Stomach (tissue), 9 donors: ENCODE data around the gene BABAM1. TPM values are rescaled to one million over a fixed set of nuclear protein-coding genes. Genes with fewer than 3 reads are reported as not detected.

Experiments
- DNase-seq, 2 donors: peaks; one replicate each; pipeline versions ENCODE4 v3.0.0 to v3.0.0-alpha.2; 2013 to 2019
- H3K27ac ChIP-seq, 5 donors: fragments of 200-600 bp in 4 of 5; sonication (generic) in 4 of 5; one replicate each; pipeline ENCODE4 v1.5.1; 2013 to 2019; ENCODE audit warnings: mild to moderate bottlenecking in 1 of 5, moderate library complexity in 1 of 5
- H3K27me3 ChIP-seq, 3 donors: fragments of 200-600 bp; sonication (generic); one replicate each; pipeline ENCODE4 v1.5.1; 2017 to 2019; ENCODE audit warnings: mixed run types in 1 of 3
- H3K36me3 ChIP-seq, 4 donors: fragments of 200-600 bp; sonication (generic); 1 replicate in 3 of 4; 2 replicates in 1 of 4; pipeline ENCODE4 v1.5.1; 2016 to 2019
- H3K4me1 ChIP-seq, 4 donors: fragments of 200-600 bp; sonication (generic); one replicate each; pipeline ENCODE4 v1.5.1; 2016 to 2019
- H3K4me3 ChIP-seq, 4 donors: fragments of 200-600 bp; sonication (generic) in 3 of 4; one replicate each; pipeline ENCODE4 v1.5.1; 2016 to 2019; ENCODE audit warnings: mild to moderate bottlenecking in 1 of 4
- H3K9me3 ChIP-seq, 4 donors: fragments of 200-600 bp; sonication (generic); one replicate each; pipeline ENCODE4 v1.5.1; 2016 to 2019
- EP300 ChIP-seq: sonication (generic); formaldehyde crosslinking; IDR thresholded peaks from one replicate; pipeline ENCODE4 v1.6.1; 2017; ENCODE audit warnings: antibody characterized with exemption
- POLR2A ChIP-seq, 4 donors: fragments of 450-650 bp; IDR thresholded peaks; one replicate each; pipeline ENCODE4 v1.6.1; 2016; ENCODE audit warnings: antibody characterized with exemption in 4 of 4, control low read depth in 2 of 4, mild to moderate bottlenecking in 1 of 4, moderate library complexity in 1 of 4
- POLR2AphosphoS5 ChIP-seq, 3 donors: sonication (generic); formaldehyde crosslinking; IDR thresholded peaks; one replicate each; pipeline ENCODE4 v1.6.1; 2016; ENCODE audit warnings: antibody characterized with exemption in 3 of 3
- WGBS, 5 donors: extraction: QIAGEN DNeasy Blood & Tissue Kit in 3 of 5; methylation state at CpG; one replicate each; pipeline versions ENCODE4 v1.1.5 to v1.1.7; 2013 to 2018; 5-methylcytosine and 5-hydroxymethylcytosine counted together
- intact Hi-C: fragments of 100-400 bp; cut with DNase I; formaldehyde crosslinking; loops from one replicate; pipeline ENCODE4 v1.15.1; 2023; ENCODE audit warnings: low total_unique reads
- polyA plus RNA-seq, 3 donors: library from polyadenylated mRNA; stranded (reverse); fragments of 200-250 nt; gene quantifications; one replicate each; pipeline ENCODE4 v1.2.3, GENCODE V29; 2013
- total RNA-seq, 5 donors: library from RNA; depleted of rRNA; stranded (reverse); fragments of >200 nt; gene quantifications; one replicate each; pipeline versions ENCODE4 v1.1.0 to v1.2.3, GENCODE V29; 2014 to 2016
- TF ChIP-seq, protein P1 (sequence below), 7 experiments: fragments of 450-650 bp in 4 of 7; fragments of 200-600 bp in 3 of 7; sonication (generic) in 3 of 7; IDR thresholded peaks; one replicate each; pipeline ENCODE4 v1.5.1; 2016 to 2019; ENCODE audit warnings: antibody characterized with exemption in 7 of 7, control low read depth in 2 of 7, mild to moderate bottlenecking in 1 of 7
- donor health status: healthy with polysubstance abuse.
- donor health status: Bipolar disorder and iron deficiency.
- donor health status: healthy.

Gene BABAM1
- total and polyA plus RNA-seq, 8 donors: 26.2 to 146 (median 73.1) TPM

DNA sequence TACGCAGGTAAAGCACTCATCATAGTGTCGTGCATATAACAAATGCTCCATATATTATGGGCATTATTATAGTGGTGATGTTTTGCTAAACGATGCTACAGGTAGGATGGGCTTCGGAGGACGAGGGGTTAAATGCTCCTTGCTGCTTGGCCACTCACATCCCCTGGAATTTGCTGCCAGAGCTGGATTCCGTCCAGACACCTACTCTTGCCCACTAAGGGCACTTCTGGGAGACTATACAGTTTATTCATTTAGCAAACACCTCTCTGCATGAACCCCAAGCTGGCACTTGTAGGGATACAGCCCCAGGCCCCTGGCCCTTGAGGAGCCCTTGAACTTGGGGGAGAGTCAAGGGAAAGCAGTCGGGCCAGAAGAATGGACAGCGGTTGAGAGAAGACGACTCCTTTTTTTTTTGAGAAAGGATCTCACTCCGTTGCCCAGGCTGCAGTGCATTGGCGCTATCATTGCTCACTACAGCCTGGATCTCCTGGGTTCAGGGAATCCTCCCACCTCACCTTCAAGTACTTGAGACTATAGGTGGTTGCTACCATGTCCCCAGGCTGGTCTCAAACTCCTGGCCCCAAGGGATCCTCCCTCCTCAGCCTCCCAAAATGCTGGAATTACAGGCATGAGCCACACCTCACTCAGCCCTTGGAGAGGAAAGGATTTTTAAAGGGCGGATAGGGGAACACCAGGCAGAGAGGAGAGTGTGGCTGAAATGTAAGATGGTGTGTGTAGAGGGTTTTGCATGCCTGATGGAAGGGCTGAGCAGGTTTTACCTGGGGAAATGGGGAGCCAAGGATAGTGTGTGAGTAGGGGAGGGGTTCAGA is 37.4 kb downstream of the BABAM1 start:
- 60 to 66% (median 61%) methylated on average over 12 of the region's 12 CpGs for WGBS, 5 donors
- TF ChIP-seq EP300 (no peak), POLR2AphosphoS5 (IDR thresholded peaks at IDR 0.05) (no peak), POLR2A (IDR thresholded peaks at IDR 0.05) (no peak)
- TF ChIP-seq, protein P1, sequence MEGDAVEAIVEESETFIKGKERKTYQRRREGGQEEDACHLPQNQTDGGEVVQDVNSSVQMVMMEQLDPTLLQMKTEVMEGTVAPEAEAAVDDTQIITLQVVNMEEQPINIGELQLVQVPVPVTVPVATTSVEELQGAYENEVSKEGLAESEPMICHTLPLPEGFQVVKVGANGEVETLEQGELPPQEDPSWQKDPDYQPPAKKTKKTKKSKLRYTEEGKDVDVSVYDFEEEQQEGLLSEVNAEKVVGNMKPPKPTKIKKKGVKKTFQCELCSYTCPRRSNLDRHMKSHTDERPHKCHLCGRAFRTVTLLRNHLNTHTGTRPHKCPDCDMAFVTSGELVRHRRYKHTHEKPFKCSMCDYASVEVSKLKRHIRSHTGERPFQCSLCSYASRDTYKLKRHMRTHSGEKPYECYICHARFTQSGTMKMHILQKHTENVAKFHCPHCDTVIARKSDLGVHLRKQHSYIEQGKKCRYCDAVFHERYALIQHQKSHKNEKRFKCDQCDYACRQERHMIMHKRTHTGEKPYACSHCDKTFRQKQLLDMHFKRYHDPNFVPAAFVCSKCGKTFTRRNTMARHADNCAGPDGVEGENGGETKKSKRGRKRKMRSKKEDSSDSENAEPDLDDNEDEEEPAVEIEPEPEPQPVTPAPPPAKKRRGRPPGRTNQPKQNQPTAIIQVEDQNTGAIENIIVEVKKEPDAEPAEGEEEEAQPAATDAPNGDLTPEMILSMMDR (IDR thresholded peaks at IDR 0.05): no peak
- H3K36me3 ChIP-seq: peaks cover 0 to 17% (median 11%) of the 10 kb centered on the region in 4 donors
- no peaks in the 10 kb centered on the region for H3K9me3 ChIP-seq
- intact Hi-C loops: no loop called here
- DNase-seq: peak in 1 of 2 donors; percentile 53
- H3K4me3 ChIP-seq: peak overlapping the region in 1 of 4 donors; percentile 65
- H3K4me1 ChIP-seq: peaks cover 26 to 78% (median 62%) of the 10 kb centered on the region in 4 donors
- H3K27ac ChIP-seq: peak overlapping the region in 4 of 5 donors; percentile 89 to 92 (median 91)
- no peaks in the 10 kb centered on the region for H3K27me3 ChIP-seq

DNA sequence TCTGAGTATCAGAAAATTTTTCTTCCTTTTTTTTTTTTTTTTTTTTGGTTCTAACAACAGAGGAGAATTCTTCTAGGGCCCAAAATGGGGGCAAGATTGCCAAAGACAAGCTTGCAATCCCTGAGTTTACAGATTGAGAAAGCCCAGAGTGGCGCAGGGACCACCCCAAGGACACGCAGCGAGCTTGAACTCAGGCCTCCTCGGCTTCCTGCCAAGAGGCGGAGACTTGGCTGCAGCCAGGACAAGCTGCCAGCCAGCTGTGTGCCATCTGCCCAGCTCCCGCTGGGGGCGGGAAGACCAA is 37.9 kb downstream of the BABAM1 start:
- Histone ChIP-seq H3K4me1 (peaks cover 30 to 79% (median 67%) of the 10 kb centered on the region in 4 donors), H3K27me3 (no peaks in the 10 kb centered on the region), H3K9me3 (no peaks in the 10 kb centered on the region), H3K36me3 (peaks cover 0 to 14% (median 9%) of the 10 kb centered on the region in 4 donors), H3K4me3 (peak overlapping the region; percentile 65 to 85 (median 78)), H3K27ac (peak overlapping the region; percentile 70 to 92 (median 90))
- no peak for DNase-seq
- TF ChIP-seq POLR2A (IDR thresholded peaks at IDR 0.05) (no peak), EP300 (peak; percentile 36)
- intact Hi-C loops: no loop called here
- 0 to 40% (median 1%) methylated on average over 1 to 7 of the region's 7 CpGs for WGBS, 5 donors

DNA sequence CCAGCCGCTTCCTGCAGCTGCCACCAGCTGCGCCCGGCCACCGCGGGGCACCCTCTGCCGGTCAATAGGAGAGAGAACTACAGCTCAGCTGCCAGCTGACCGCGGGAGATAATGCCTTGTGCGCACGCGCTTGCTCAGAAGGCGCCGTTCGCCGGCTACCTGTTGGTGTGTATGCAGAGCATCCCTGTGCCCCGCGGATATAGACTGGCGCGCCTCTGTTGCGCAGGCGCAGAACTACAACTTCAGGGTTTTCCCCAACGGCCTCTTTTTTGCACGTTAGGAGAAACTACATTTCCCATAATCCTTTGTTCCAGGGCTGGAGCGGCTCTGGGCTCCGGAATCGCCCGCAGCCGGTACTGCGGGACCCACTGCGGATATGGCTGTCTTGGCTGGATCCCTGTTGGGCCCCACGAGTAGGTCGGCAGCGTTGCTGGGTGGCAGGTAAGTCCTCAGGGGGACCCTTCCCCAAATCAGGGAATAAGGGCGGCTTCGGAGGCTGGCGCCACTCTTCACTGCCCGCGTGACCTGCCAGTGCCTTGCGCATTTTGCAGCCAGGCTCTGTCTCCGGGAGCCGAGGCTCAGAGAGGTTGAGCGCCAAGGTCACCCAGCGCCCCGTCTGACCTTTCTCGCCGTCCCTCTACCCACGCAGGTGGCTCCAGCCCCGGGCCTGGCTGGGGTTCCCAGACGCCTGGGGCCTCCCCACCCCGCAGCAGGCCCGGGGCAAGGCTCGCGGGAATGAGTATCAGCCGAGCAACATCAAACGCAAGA is 38.5 kb downstream of the BABAM1 start, which contains the start of gene MRPL34:
Gene MRPL34, plus strand, starts transcription at position 356 of the 768 bp plus-strand sequence. Its CDS starts 21 bp downstream, at position 377.
- intact Hi-C loops: no loop called here
- peak in 2 of 3 donors; percentile 96 to 98 for TF ChIP-seq POLR2AphosphoS5 (IDR thresholded peaks at IDR 0.05)
- TF ChIP-seq, protein P1 (IDR thresholded peaks at IDR 0.05): peak in 5 of 7 experiments; percentile 66 to 88 (median 83)
- TF ChIP-seq POLR2A (IDR thresholded peaks at IDR 0.05): no peak
- H3K27ac ChIP-seq: peak within 1 kb of the TSS; percentile 89 to 92 (median 92)

DNA sequence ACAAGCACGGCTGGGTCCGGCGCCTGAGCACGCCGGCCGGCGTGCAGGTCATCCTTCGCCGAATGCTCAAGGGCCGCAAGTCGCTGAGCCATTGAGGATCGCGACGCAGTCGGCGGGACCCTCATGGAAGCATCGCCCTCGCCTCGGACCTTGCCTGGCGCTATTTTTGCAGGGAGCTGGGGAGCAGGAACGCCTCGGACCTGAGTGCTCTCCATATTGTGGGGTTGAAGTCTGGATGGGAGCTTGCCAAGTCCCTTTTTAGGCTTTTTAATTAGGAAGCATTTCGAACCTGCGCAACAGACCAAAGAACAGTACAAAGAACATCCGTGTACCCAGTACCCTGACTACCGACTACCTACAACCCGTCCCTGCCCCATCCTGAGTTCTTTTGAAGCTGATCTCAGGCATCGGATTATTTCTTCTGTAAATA is 39.1 kb downstream of the BABAM1 start:
- peaks cover 40 to 83% (median 74%) of the 10 kb centered on the region in 4 donors for H3K4me1 ChIP-seq
- DNase-seq: no peak
- H3K36me3 ChIP-seq: peaks cover 0 to 2% (median 1%) of the 10 kb centered on the region in 4 donors
- H3K27me3 ChIP-seq: no peaks in the 10 kb centered on the region
- peak overlapping the region; percentile 65 to 85 (median 78) for H3K4me3 ChIP-seq
- intact Hi-C loops: no loop called here
- H3K27ac ChIP-seq: peak overlapping the region; percentile 89 to 92 (median 92)
- 5 to 15% (median 7%) methylated on average over 10 to 28 of the region's 28 CpGs for WGBS, 5 donors
- TF ChIP-seq POLR2AphosphoS5 (IDR thresholded peaks at IDR 0.05) (no peak), EP300 (no peak), POLR2A (IDR thresholded peaks at IDR 0.05) (no peak)
- TF ChIP-seq, protein P1 (IDR thresholded peaks at IDR 0.05): no peak
- H3K9me3 ChIP-seq: no peaks in the 10 kb centered on the region

More for the DNA sequence above, 38.5 kb downstream of the BABAM1 start, which contains the start of gene MRPL34:
- Histone ChIP-seq H3K4me1 (peaks cover 35 to 83% (median 71%) of the 10 kb centered on the region in 4 donors), H3K27me3 (no peaks in the 10 kb centered on the region), H3K36me3 (peaks cover 0 to 8% (median 4%) of the 10 kb centered on the region in 4 donors), H3K9me3 (no peaks in the 10 kb centered on the region), H3K4me3 (peak within 1 kb of the TSS; percentile 65 to 85 (median 78))
- WGBS, 5 donors: 0 to 1% (median 0%) methylated on average over 23 to 55 of the region's 55 CpGs
- peak; percentile 99 for DNase-seq
